Kidney (tissue), 14 donors: ENCODE results near the gene RASEF. TPM values are rescaled to one million over a fixed set of nuclear protein-coding genes. Genes with fewer than 3 reads are reported as not detected.

Experiments used
- DNase-seq, 5 donors: peaks; one replicate each; pipeline ENCODE4 v3.0.0-alpha.2; 2013 to 2020
- FAIRE-seq: peaks from 2 replicates; lab custom pipeline; 2012; peaks lifted over from hg19 to GRCh38; lab: Jason Lieb, UNC
- H3K27ac ChIP-seq, 2 donors: one replicate each; pipeline ENCODE4 v1.7.0; 2013; ENCODE audit warnings: low read depth in 2 of 2, low read length in 2 of 2, inconsistent platforms in 1 of 2
- H3K27me3 ChIP-seq: one replicate; pipeline ENCODE4 v1.7.1; 2013; ENCODE audit warnings: low read length, inconsistent platforms; ENCODE audit not compliant: control insufficient read depth, insufficient read depth
- H3K36me3 ChIP-seq, 3 donors: one replicate each; pipeline versions ENCODE4 v1.7.0 to v1.7.1; 2013; ENCODE audit warnings: low read length in 3 of 3, control low read depth in 1 of 3, inconsistent platforms in 1 of 3; ENCODE audit not compliant: insufficient read depth in 3 of 3, control insufficient read depth in 2 of 3
- H3K4me1 ChIP-seq, 3 donors: one replicate each; pipeline versions ENCODE4 v1.7.0 to v1.7.1; 2013; ENCODE audit warnings: low read length in 3 of 3, inconsistent platforms in 1 of 3, low read depth in 1 of 3; ENCODE audit not compliant: control insufficient read depth in 2 of 3, insufficient read depth in 2 of 3
- H3K4me3 ChIP-seq, 3 donors: one replicate each; pipeline versions ENCODE4 v1.7.0 to v1.8.1; 2013; ENCODE audit warnings: low read length in 3 of 3, control low read depth in 1 of 3, inconsistent platforms in 1 of 3
- H3K9ac ChIP-seq, 3 donors: one replicate each; pipeline versions ENCODE4 v1.7.0 to v1.7.1; 2013; ENCODE audit warnings: low read length in 3 of 3, control low read depth in 1 of 3, inconsistent platforms in 1 of 3
- H3K9me3 ChIP-seq, 3 donors: one replicate each; pipeline versions ENCODE4 v1.7.0 to v1.7.1; 2013; ENCODE audit warnings: low read length in 3 of 3, control low read depth in 1 of 3, inconsistent platforms in 1 of 3; ENCODE audit not compliant: control insufficient read depth in 2 of 3, insufficient read depth in 1 of 3
- intact Hi-C: fragments of 100-400 bp; cut with DNase I; formaldehyde crosslinking; loops from one replicate; pipeline ENCODE4 v1.11.1; 2022
- polyA plus RNA-seq: library from polyadenylated mRNA; stranded (reverse); fragments of 350-450 nt; fragmentation: Illumina TruSeq; extraction: RNeasy Lipid Tissue Mini Kit (QIAGEN cat#74804); gene quantifications from one replicate; pipeline ENCODE4 v1.2.3, GENCODE V29; 2014; ENCODE audit warnings: low read depth, low replicate concordance; ENCODE audit not compliant: insufficient read depth
- total RNA-seq: library from RNA; stranded (reverse); fragmentation: NEBNext Ultra II Directional; extraction: Animal tissue kit (Norgen Biotek cat#: 25700); gene quantifications from one replicate; pipeline ENCODE4 v1.2.1, GENCODE V29; 2021
- TF ChIP-seq, protein P1 (sequence below): IDR thresholded peaks from 3 replicates; pipeline ENCODE4 v1.5.1; 2012; ENCODE audit warnings: mild to moderate bottlenecking, moderate library complexity, borderline replicate concordance; ENCODE audit not compliant: insufficient read depth; ENCODE audit errors: extremely low read depth
- donor health status: control.
- donor health status: control.
- donor health status: control.
- donor health status: control.
- donor health status: control.
- donor health status: DM: yes; HTN: yes; CAD: no.
- donor health status: Normal renal cell carcinoma (clear cell type).

RASEF gene
- total and polyA plus RNA-seq, 2 donors from 2014 or later, result 2.2 to 11.9 TPM

DNA sequence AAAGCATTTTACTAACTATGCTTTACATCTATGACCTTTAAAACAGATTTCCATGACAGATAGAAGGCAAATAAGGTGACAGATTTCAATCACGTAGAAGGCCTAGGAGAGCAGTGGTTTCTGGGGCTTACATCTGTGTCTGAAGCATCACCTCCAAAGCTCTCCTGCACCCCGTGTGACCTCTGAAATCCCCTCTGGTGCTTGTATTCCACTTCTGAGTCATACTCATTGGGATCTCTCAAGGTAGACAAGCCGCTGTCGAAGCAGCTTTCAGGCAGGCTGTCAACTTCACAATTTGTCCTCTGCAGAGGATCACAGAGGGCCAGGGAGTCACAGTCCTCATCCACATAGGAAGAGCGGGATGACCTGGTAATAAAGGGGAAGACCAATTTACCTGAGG, 62.2 kb downstream of the RASEF start:
- H3K27me3 ChIP-seq, result no peaks in the 10 kb centered on the region
- TF ChIP-seq, protein P1, sequence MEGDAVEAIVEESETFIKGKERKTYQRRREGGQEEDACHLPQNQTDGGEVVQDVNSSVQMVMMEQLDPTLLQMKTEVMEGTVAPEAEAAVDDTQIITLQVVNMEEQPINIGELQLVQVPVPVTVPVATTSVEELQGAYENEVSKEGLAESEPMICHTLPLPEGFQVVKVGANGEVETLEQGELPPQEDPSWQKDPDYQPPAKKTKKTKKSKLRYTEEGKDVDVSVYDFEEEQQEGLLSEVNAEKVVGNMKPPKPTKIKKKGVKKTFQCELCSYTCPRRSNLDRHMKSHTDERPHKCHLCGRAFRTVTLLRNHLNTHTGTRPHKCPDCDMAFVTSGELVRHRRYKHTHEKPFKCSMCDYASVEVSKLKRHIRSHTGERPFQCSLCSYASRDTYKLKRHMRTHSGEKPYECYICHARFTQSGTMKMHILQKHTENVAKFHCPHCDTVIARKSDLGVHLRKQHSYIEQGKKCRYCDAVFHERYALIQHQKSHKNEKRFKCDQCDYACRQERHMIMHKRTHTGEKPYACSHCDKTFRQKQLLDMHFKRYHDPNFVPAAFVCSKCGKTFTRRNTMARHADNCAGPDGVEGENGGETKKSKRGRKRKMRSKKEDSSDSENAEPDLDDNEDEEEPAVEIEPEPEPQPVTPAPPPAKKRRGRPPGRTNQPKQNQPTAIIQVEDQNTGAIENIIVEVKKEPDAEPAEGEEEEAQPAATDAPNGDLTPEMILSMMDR, result no peak
- H3K9me3 ChIP-seq, result no peaks in the 10 kb centered on the region
- H3K27ac ChIP-seq, result no peak overlapping the region
- peaks cover 0 to 4% (median 0%) of the 10 kb centered on the region in 3 donors for H3K36me3 ChIP-seq
- H3K4me1 ChIP-seq, result no peaks in the 10 kb centered on the region
- FAIRE-seq (no peak), DNase-seq (no peak)
- H3K9ac ChIP-seq, result no peak overlapping the region
- H3K4me3 ChIP-seq, result no peak overlapping the region
- intact Hi-C loops, result no loop called here

DNA sequence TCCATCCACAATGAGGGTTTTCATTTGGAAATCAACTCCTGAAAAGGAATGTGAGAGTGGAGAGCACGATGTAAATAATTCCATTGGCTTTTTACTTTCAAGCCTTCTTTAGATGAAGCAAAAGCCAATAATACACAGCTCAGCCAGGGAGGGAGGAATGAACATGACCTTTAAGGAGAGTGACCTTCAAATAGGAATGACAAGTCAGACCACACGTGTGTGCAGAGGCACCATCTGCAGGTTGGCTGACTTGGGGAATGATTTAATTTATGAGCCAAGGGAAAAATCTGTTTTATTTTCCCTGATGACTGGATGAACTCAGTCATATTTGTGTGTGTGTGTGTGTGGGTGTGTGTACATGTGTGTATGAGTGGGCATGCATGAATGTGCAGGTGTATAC, 64.5 kb downstream of the RASEF start:
- H3K9ac ChIP-seq, result no peak overlapping the region
- FAIRE-seq, result no peak
- H3K9me3 ChIP-seq, result no peaks in the 10 kb centered on the region
- H3K4me3 ChIP-seq, result no peak overlapping the region
- H3K27me3 ChIP-seq, result no peaks in the 10 kb centered on the region
- intact Hi-C loops, result no loop called here
- H3K36me3 ChIP-seq, result peaks cover 0 to 4% (median 0%) of the 10 kb centered on the region in 3 donors
- no peak overlapping the region for H3K27ac ChIP-seq
- H3K4me1 ChIP-seq, result no peaks in the 10 kb centered on the region
- no peak for DNase-seq
- TF ChIP-seq, protein P1, result no peak

DNA sequence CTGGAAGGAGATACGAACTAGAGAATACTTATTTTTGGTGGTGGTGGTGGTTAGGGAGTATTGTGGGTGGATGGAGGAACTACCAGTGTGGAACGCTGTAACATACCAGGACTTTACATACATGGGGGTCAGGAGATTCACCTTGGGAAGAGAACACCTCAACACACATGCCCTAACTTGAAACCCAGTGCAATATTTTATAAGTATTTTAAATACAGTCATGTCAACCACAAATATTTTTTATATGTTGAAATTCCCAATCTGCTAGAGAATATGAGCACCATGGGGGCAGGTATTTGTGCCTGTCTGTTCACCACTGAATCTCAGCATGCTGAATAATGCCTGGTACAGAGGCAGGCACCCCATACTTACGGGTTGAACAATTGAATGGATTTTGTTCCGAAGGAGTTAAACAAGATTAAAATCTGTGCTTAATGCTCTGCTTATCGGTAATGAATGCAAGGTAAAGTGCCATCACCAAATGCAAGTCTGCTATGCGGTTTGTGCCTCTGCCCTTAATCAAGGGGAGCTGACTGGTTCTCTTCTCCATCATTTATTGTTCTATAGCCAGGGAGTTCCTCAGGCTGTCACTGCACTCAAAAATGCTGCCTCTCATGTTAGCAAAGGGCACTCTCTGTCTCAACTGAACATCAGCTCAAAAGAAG, 65.3 kb downstream of the RASEF start:
- H3K9me3 ChIP-seq, result no peaks in the 10 kb centered on the region
- intact Hi-C loops, result no loop called here
- no peak overlapping the region for H3K4me3 ChIP-seq
- TF ChIP-seq, protein P1, result no peak
- no peak for FAIRE-seq
- H3K27me3 ChIP-seq, result no peaks in the 10 kb centered on the region
- H3K27ac ChIP-seq, result no peak overlapping the region
- H3K4me1 ChIP-seq, result no peaks in the 10 kb centered on the region
- peaks cover 0 to 7% (median 0%) of the 10 kb centered on the region in 3 donors for H3K36me3 ChIP-seq
- no peak for DNase-seq
- no peak overlapping the region for H3K9ac ChIP-seq
